B cell (primary cell): ENCODE results near the gene TDRD9. TPM values are rescaled to one million over a fixed set of nuclear protein-coding genes. Genes with fewer than 3 reads are reported as not detected.

Experiments used
- ATAC-seq: fragments of 200-7000 bp; cut with Tn5 transposase; one replicate; pipeline ENCODE4 v1.10.0; 2021; ENCODE audit warnings: low read depth, mild to moderate bottlenecking, moderate number of reproducible peaks, moderate library complexity
- CTCF ChIA-PET: fragments of 350-600 bp; sonication (Branson Sonifier 250); formaldehyde crosslinking; loops from one replicate; lab custom pipeline; 2021; ENCODE audit warnings: antibody characterized with exemption, inconsistent platforms; lab: Charles Lee
- POLR2A ChIA-PET: fragments of 350-600 bp; sonication (Branson Sonifier 250); formaldehyde crosslinking; loops from one replicate; lab custom pipeline; 2021; ENCODE audit warnings: antibody characterized with exemption; lab: Charles Lee
- DNase-seq: peaks from one replicate; pipeline ENCODE4 v3.0.0; 2013
- H2AFZ ChIP-seq: 2 replicates; pipeline ENCODE4 v1.6.1; 2012; ENCODE audit warnings: mild to moderate bottlenecking, low read depth, low read length; ENCODE audit not compliant: insufficient read depth, poor library complexity, severe bottlenecking
- H3K27ac ChIP-seq, 2 donors: 1 replicate in 1 of 2; 2 replicates in 1 of 2; pipeline ENCODE4 v1.5.1; 2012 to 2013; ENCODE audit warnings: low read length in 2 of 2, mild to moderate bottlenecking in 2 of 2, moderate library complexity in 1 of 2
- H3K27me3 ChIP-seq, 4 experiments: fragments of 200-600 bp in 1 of 4; sonication (generic) in 1 of 4; replicated peaks in 1 of 4; 1 replicate in 2 of 4; 2 replicates in 2 of 4; pipeline versions ENCODE4 v1.6.1 to v1.7.0; 2013 to 2016; ENCODE audit warnings: low read length in 3 of 4, mild to moderate bottlenecking in 2 of 4, mixed read lengths in 1 of 4, moderate library complexity in 1 of 4; ENCODE audit not compliant: insufficient read depth in 4 of 4, control insufficient read depth in 3 of 4; ENCODE audit errors: control extremely low read depth in 1 of 4
- H3K36me3 ChIP-seq, 2 experiments: replicated peaks in 1 of 2; 1 replicate in 1 of 2; 2 replicates in 1 of 2; pipeline versions ENCODE4 v1.6.1 to v1.7.1; 2013; ENCODE audit warnings: low read length in 1 of 2; ENCODE audit not compliant: insufficient read depth in 2 of 2, control insufficient read depth in 1 of 2; ENCODE audit errors: control extremely low read depth in 1 of 2, extremely low read depth in 1 of 2
- H3K4me1 ChIP-seq, 2 donors: fragments of 200-600 bp in 1 of 2; sonication (generic) in 1 of 2; 1 replicate in 1 of 2; 2 replicates in 1 of 2; pipeline versions ENCODE4 v1.5.1 to v1.6.1; 2013 to 2017; ENCODE audit warnings: low read length in 2 of 2; ENCODE audit not compliant: control insufficient read depth in 2 of 2, insufficient read depth in 2 of 2
- H3K4me2 ChIP-seq: replicated peaks from 2 replicates; pipeline ENCODE3; 2012; ENCODE audit warnings: mild to moderate bottlenecking, low read depth, low read length; ENCODE audit not compliant: poor library complexity, severe bottlenecking
- H3K4me3 ChIP-seq, 5 experiments: fragments of 200-600 bp in 1 of 5; sonication (generic) in 1 of 5; 1 replicate in 3 of 5; 2 replicates in 2 of 5; pipeline versions ENCODE4 v1.5.1 to v1.7.0; 2011 to 2016; ENCODE audit warnings: low read length in 4 of 5, mild to moderate bottlenecking in 4 of 5, low read depth in 2 of 5, control low read depth in 1 of 5, moderate library complexity in 1 of 5; ENCODE audit not compliant: insufficient read depth in 1 of 5; ENCODE audit errors: control extremely low read depth in 1 of 5, extremely low read depth in 1 of 5
- H3K79me2 ChIP-seq: fragments of 200-600 bp; sonication (generic); one replicate; pipeline ENCODE4 v1.6.0; 2016; ENCODE audit warnings: low read length; ENCODE audit not compliant: control insufficient read depth, insufficient read depth
- H3K9ac ChIP-seq: fragments of 200-600 bp; sonication (generic); 2 replicates; pipeline ENCODE4 v1.6.1; 2017; ENCODE audit warnings: mild to moderate bottlenecking, low read length, moderate library complexity
- H3K9me3 ChIP-seq, 3 donors: one replicate each; pipeline versions ENCODE4 v1.6.1 to v1.7.1; 2013; ENCODE audit warnings: low read length in 2 of 3; ENCODE audit not compliant: control insufficient read depth in 2 of 3, insufficient read depth in 1 of 3; ENCODE audit errors: control extremely low read depth in 1 of 3
- H4K20me1 ChIP-seq: 2 replicates; pipeline ENCODE4 v1.6.0; 2012; ENCODE audit warnings: mild to moderate bottlenecking, low read length; ENCODE audit not compliant: insufficient read depth, control insufficient read depth, poor library complexity, severe bottlenecking
- H3K27ac Mint-ChIP-seq: one replicate; pipeline ENCODE4 v1.8.0; 2021; ENCODE audit warnings: mixed read lengths
- H3K27me3 Mint-ChIP-seq: one replicate; pipeline ENCODE4 v1.8.0; 2021; ENCODE audit warnings: mixed read lengths
- H3K4me1 Mint-ChIP-seq: one replicate; pipeline ENCODE4 v1.8.0; 2021; ENCODE audit warnings: mixed read lengths
- H3K4me3 Mint-ChIP-seq: one replicate; pipeline ENCODE4 v1.8.0; 2021; ENCODE audit warnings: mixed read lengths
- H3K9me3 Mint-ChIP-seq: one replicate; pipeline ENCODE4 v1.8.0; 2022; ENCODE audit warnings: mixed read lengths; ENCODE audit not compliant: insufficient read depth
- CTCF ChIP-seq: fragments of 200-600 bp; IDR thresholded peaks from one replicate; pipeline ENCODE4 v1.8.0; 2022; ENCODE audit warnings: antibody characterized with exemption, mild to moderate bottlenecking
- EZH2 ChIP-seq: IDR thresholded peaks from 2 replicates; pipeline ENCODE4 v1.6.1; 2012; ENCODE audit warnings: borderline replicate concordance, low read depth, mild to moderate bottlenecking, moderate library complexity, low read length; ENCODE audit not compliant: insufficient read depth, poor library complexity, severe bottlenecking
- WGBS: methylation state at CpG from one replicate; pipeline ENCODE4 v1.1.5; 2013; ENCODE audit warnings: missing lambda C conversion rate; ENCODE audit not compliant: insufficient coverage; 5-methylcytosine and 5-hydroxymethylcytosine counted together
- intact Hi-C: fragments of 100-400 bp; cut with micrococcal nuclease; formaldehyde crosslinking; loops from one replicate; pipeline ENCODE4 v1.10.0; 2022
- polyA plus RNA-seq: library from polyadenylated mRNA; depleted of rRNA; stranded (reverse); fragments of >200 nt; gene quantifications from 2 replicates; pipeline ENCODE4 v1.2.3, GENCODE V29; 2012
- total RNA-seq, 2 donors: library from RNA; stranded (reverse); fragments of 120-200 nt in 1 of 2; gene quantifications; 1 replicate in 1 of 2; 2 replicates in 1 of 2; pipeline versions ENCODE4 v1.2.3 to v1.2.4, GENCODE V29; 2013 to 2022

TDRD9 gene
- total and polyA plus RNA-seq, 2 donors (not counting 1 experiment from before 2014, with no cell fraction given) = 1.1 to 2.4 TPM

GRCh38 chr14:103884854-103885253 lies 43.4 kb upstream of the TDRD9 start:
- Mint-ChIP-seq H3K4me1 (peaks cover 8% of the 10 kb centered on the region), H3K9me3 (no peaks in the 10 kb centered on the region), H3K27me3 (peaks cover 11% of the 10 kb centered on the region), H3K27ac (no peak overlapping the region), H3K4me3 (no peak overlapping the region)
- TF ChIP-seq CTCF (no peak), EZH2 (no peak)
- no peak for ATAC-seq
- Histone ChIP-seq H3K9me3 (no peaks in the 10 kb centered on the region), H3K79me2 (no peaks in the 10 kb centered on the region), H3K4me1 (peaks cover 6 to 9% of the 10 kb centered on the region in 2 donors), H2AFZ (no peak overlapping the region), H3K4me2 (no peak overlapping the region), H3K36me3 (no peaks in the 10 kb centered on the region), H4K20me1 (no peaks in the 10 kb centered on the region), H3K27me3 (peaks cover 0 to 29% (median 3%) of the 10 kb centered on the region in 4 experiments), H3K27ac (no peak overlapping the region), H3K9ac (no peak overlapping the region), H3K4me3 (no peak overlapping the region)
- CTCF ChIA-PET = no interaction called here
- POLR2A ChIA-PET = no interaction called here
- WGBS = 82% methylated on average over 9 of the region's 9 CpGs
- intact Hi-C loops = no loop called here
- DNase-seq = no peak

GRCh38 chr14:103885509-103885932 lies 42.7 kb upstream of the TDRD9 start:
- WGBS = 91% methylated on average over 14 of the region's 14 CpGs
- Mint-ChIP-seq H3K4me3 (no peak overlapping the region), H3K27me3 (peaks cover 11% of the 10 kb centered on the region), H3K4me1 (peaks cover 2% of the 10 kb centered on the region), H3K27ac (no peak overlapping the region), H3K9me3 (no peaks in the 10 kb centered on the region)
- ATAC-seq (no peak), DNase-seq (no peak)
- H3K9me3 ChIP-seq = no peaks in the 10 kb centered on the region
- H3K79me2 ChIP-seq = no peaks in the 10 kb centered on the region
- ChIA-PET CTCF (no interaction called here), POLR2A (no interaction called here)
- no peaks in the 10 kb centered on the region for H4K20me1 ChIP-seq
- no peak overlapping the region for H2AFZ ChIP-seq
- H3K27ac ChIP-seq = no peak overlapping the region
- TF ChIP-seq CTCF (no peak), EZH2 (no peak)
- no peak overlapping the region for H3K4me3 ChIP-seq
- intact Hi-C loops = no loop called here
- no peak overlapping the region for H3K9ac ChIP-seq
- H3K36me3 ChIP-seq = no peaks in the 10 kb centered on the region
- H3K4me2 ChIP-seq = no peak overlapping the region
- peaks cover 1 to 3% of the 10 kb centered on the region in 2 donors for H3K4me1 ChIP-seq
- peaks cover 0 to 22% (median 3%) of the 10 kb centered on the region in 4 experiments for H3K27me3 ChIP-seq
